Nephron (organoid): Measurements from ENCODE around the gene SLC19A2.
"Not testable (repeated sequence)": the region's sequence is repeated elsewhere in the genome, so short reads cannot be mapped to it uniquely, and the experiment has no call there.

Source experiments
- H3K27ac Mint-ChIP-seq, 3 experiments: 2 replicates each; pipeline ENCODE4 v1.8.0; 2020; ENCODE audit warnings: mixed read lengths in 3 of 3, mild to moderate bottlenecking in 2 of 3, moderate library complexity in 1 of 3
- H3K27me3 Mint-ChIP-seq: 2 replicates; pipeline ENCODE4 v1.8.0; 2021; ENCODE audit warnings: low read depth, mild to moderate bottlenecking, moderate library complexity, mixed read lengths
- H3K36me3 Mint-ChIP-seq: 2 replicates; pipeline ENCODE4 v1.8.0; 2020; ENCODE audit warnings: low read depth, mixed read lengths
- H3K4me1 Mint-ChIP-seq: 2 replicates; pipeline ENCODE4 v1.8.0; 2020; ENCODE audit warnings: mixed read lengths
- H3K4me3 Mint-ChIP-seq, 3 experiments: 2 replicates each; pipeline ENCODE4 v1.8.0; 2020; ENCODE audit warnings: mild to moderate bottlenecking in 3 of 3, mixed read lengths in 3 of 3, moderate library complexity in 2 of 3
- H3K9me3 Mint-ChIP-seq: 2 replicates; pipeline ENCODE4 v1.8.0; 2020; ENCODE audit warnings: mixed read lengths
- CTCF ChIP-seq, 3 experiments: fragments of 200-600 bp; sonication (generic); IDR thresholded peaks; one replicate each; pipeline ENCODE4 v1.5.0; 2021; ENCODE audit warnings: antibody characterized with exemption in 3 of 3; ENCODE audit not compliant: unreplicated experiment in 3 of 3

SLC19A2 gene

DNA sequence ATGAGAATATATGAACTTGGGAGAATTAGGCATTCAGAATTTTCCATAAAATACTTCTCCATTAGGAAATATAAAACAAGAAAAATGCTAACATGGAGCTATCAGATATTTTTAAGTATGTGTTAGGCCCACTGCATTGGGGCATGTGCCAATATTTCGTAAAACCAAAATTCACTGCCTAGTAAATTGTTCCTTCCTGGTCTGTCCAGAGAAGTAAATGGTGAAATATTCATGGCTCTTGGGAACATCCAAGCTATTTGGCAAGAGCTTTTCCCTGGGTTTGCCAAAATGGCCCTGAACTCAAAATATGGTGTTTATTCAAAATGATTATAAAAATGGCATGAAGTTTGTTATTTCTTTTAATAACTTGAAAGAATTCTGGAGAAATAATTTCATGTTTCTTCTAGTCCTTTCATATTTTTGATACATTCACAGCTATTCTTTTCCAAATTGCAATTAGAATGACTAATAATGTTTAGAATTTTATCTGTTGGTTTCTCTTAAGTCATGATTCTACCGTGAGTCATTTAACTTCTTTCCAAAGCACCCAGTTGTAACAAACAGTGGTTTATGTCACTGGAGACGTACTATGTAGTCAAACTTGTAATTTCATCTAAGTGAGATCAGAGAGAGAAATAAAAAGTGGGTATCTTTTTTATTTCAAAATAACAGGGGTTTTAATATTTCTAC lies 25.7 kb upstream of the SLC19A2 start:
- no peaks in the 10 kb centered on the region for H3K36me3 Mint-ChIP-seq
- H3K9me3 Mint-ChIP-seq = no peaks in the 10 kb centered on the region
- no peak overlapping the region for H3K27ac Mint-ChIP-seq
- no peak overlapping the region for H3K4me3 Mint-ChIP-seq
- TF ChIP-seq CTCF (IDR thresholded peaks at IDR 0.05; ENCODE audit: unreplicated experiment in 3 of 3) = no peak
- H3K4me1 Mint-ChIP-seq = no peaks in the 10 kb centered on the region
- peaks cover 3% of the 10 kb centered on the region for H3K27me3 Mint-ChIP-seq

GRCh38 chr1:169510060-169510459 lies 24.3 kb upstream of the SLC19A2 start:
- Mint-ChIP-seq H3K4me3 (no peak overlapping the region), H3K9me3 (no peaks in the 10 kb centered on the region), H3K36me3 (no peaks in the 10 kb centered on the region), H3K27me3 (peaks cover 3% of the 10 kb centered on the region), H3K4me1 (no peaks in the 10 kb centered on the region), H3K27ac (no peak overlapping the region)
- TF ChIP-seq CTCF (IDR thresholded peaks at IDR 0.05; ENCODE audit: unreplicated experiment in 3 of 3) = no peak

DNA sequence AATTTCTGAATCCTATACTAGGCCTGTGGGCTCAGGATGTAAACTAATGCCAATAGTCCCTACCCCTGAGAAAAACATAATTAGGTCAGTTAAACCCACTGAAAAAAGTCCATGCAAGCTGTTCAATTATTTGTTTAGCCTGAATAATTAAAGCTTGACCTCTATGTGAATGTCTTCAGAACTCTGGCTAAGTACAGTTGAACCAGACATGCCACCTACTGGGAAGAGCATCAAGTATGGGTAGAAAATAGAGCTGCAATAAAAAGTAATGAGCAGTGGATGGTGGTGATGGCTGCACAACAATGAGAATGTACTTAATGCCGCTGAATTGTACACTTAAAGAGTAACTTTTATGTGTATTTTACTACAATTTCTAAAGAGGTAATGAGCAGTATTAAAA lies 23.6 kb upstream of the SLC19A2 start:
- no peak for TF ChIP-seq CTCF (IDR thresholded peaks at IDR 0.05; ENCODE audit: unreplicated experiment in 3 of 3)
- no peak overlapping the region for H3K27ac Mint-ChIP-seq
- no peaks in the 10 kb centered on the region for H3K9me3 Mint-ChIP-seq
- H3K27me3 Mint-ChIP-seq = peaks cover 3% of the 10 kb centered on the region
- no peaks in the 10 kb centered on the region for H3K36me3 Mint-ChIP-seq
- H3K4me1 Mint-ChIP-seq = no peaks in the 10 kb centered on the region
- no peak overlapping the region for H3K4me3 Mint-ChIP-seq

GRCh38 chr1:169508432-169509338 lies 22.9 kb upstream of the SLC19A2 start:
- no peak for TF ChIP-seq CTCF (IDR thresholded peaks at IDR 0.05; ENCODE audit: unreplicated experiment in 3 of 3)
- no peak overlapping the region for H3K4me3 Mint-ChIP-seq

GRCh38 chr1:169507413-169507812 lies 21.7 kb upstream of the SLC19A2 start:
- no peak for TF ChIP-seq CTCF (IDR thresholded peaks at IDR 0.05; ENCODE audit: unreplicated experiment in 3 of 3)
- Mint-ChIP-seq H3K36me3 (no peaks in the 10 kb centered on the region), H3K4me1 (no peaks in the 10 kb centered on the region), H3K27ac (no peak overlapping the region), H3K9me3 (no peaks in the 10 kb centered on the region), H3K4me3 (no peak overlapping the region), H3K27me3 (peaks cover 3% of the 10 kb centered on the region)

More at GRCh38 chr1:169508432-169509338, 22.9 kb upstream of the SLC19A2 start:
- no peaks in the 10 kb centered on the region for H3K9me3 Mint-ChIP-seq
- H3K4me1 Mint-ChIP-seq = no peaks in the 10 kb centered on the region
- H3K27me3 Mint-ChIP-seq = peaks cover 3% of the 10 kb centered on the region
- peak overlapping the region in 2 of 3 experiments; percentile 24 to 44 for H3K27ac Mint-ChIP-seq
- H3K36me3 Mint-ChIP-seq = no peaks in the 10 kb centered on the region

DNA sequence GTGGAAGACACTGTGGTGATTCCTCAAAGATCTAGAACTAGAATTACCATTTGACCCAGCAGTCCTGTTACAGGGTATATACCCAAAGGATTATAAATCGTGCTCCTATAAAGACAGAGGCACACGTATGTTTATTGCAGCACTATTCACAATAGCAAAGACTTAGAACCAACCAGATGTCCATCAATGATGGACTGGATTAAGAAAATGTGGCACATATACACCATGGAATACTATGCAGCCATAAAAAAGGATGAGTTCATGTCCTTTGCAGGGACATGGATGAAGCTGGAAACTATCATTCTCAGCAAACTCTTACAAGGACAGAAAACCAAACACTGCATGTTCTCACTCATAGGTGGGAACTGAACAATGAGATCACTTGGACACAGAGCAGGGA lies 17.9 kb upstream of the SLC19A2 start:
- H3K9me3 Mint-ChIP-seq, H3K27ac Mint-ChIP-seq, H3K4me1 Mint-ChIP-seq, H3K27me3 Mint-ChIP-seq, H3K36me3 Mint-ChIP-seq, H3K4me3 Mint-ChIP-seq: not testable (repeated sequence)
